PC-3 (cell line): ENCODE data around the gene TBX15. TPM values are rescaled to one million over a fixed set of nuclear protein-coding genes. Genes with fewer than 3 reads are reported as not detected.

Source experiments
- ATAC-seq: fragments of 200-7000 bp; cut with Tn5 transposase; 2 replicates; pipeline ENCODE4 v1.9.1; 2020; ENCODE audit warnings: mild to moderate bottlenecking, moderate library complexity
- BruUV-seq: library from RNA; stranded (reverse); fragments of 400-500 nt; replicated peaks from 2 replicates; lab custom pipeline; 2021; lab: Mats Ljungman, UMichigan
- CTCF ChIA-PET: fragments of 300-600 bp; sonication (Branson Sonifier 250); formaldehyde crosslinking; loops from one replicate; lab custom pipeline; 2022; ENCODE audit warnings: antibody characterized with exemption; lab: Charles Lee
- POLR2A ChIA-PET: fragments of 300-600 bp; sonication (Branson Sonifier 250); formaldehyde crosslinking; loops from one replicate; lab custom pipeline; 2022; ENCODE audit warnings: antibody characterized with exemption; ENCODE audit not compliant: unreplicated experiment; lab: Charles Lee
- DNase-seq: peaks from one replicate; pipeline ENCODE4 v3.0.0-alpha.2; 2015
- H2AFZ ChIP-seq: fragments of 300-600 bp; sonication (generic); 2 replicates; pipeline ENCODE4 v1.6.0; 2016; ENCODE audit warnings: antibody characterized with exemption, low read length
- H3F3A ChIP-seq: fragments of 300-600 bp; sonication (generic); one replicate; pipeline ENCODE4 v1.6.0; 2017; ENCODE audit warnings: antibody characterized with exemption, low read length, control low read depth, mild to moderate bottlenecking; ENCODE audit not compliant: unreplicated experiment
- H3K27ac ChIP-seq: fragments of 300-600 bp; sonication (generic); 2 replicates; pipeline ENCODE4 v1.5.1; 2016; ENCODE audit warnings: mild to moderate bottlenecking, low read length
- H3K27me3 ChIP-seq: fragments of 300-600 bp; sonication (generic); 2 replicates; pipeline ENCODE4 v1.6.1; 2016; ENCODE audit warnings: low read length, mixed read lengths
- H3K36me3 ChIP-seq: fragments of 300-600 bp; sonication (generic); 2 replicates; pipeline ENCODE4 v1.6.1; 2016; ENCODE audit warnings: low read depth, mixed run types, low read length, mixed read lengths
- H3K4me1 ChIP-seq: fragments of 300-600 bp; sonication (generic); 2 replicates; pipeline ENCODE4 v1.5.1; 2016; ENCODE audit warnings: low read length; ENCODE audit not compliant: insufficient read depth
- H3K4me2 ChIP-seq: fragments of 300-600 bp; sonication (generic); 2 replicates; pipeline ENCODE4 v1.6.0; 2016; ENCODE audit warnings: low read length
- H3K4me3 ChIP-seq: fragments of 300-600 bp; sonication (generic); 2 replicates; pipeline ENCODE4 v1.5.1; 2016; ENCODE audit warnings: mild to moderate bottlenecking, low read length, mixed read lengths
- H3K79me2 ChIP-seq: fragments of 300-600 bp; sonication (generic); 2 replicates; pipeline ENCODE4 v1.6.1; 2017; ENCODE audit warnings: low read length, mixed read lengths
- H3K9ac ChIP-seq: fragments of 300-600 bp; sonication (generic); 2 replicates; pipeline ENCODE4 v1.6.0; 2016; ENCODE audit warnings: mild to moderate bottlenecking, low read length
- H3K9me2 ChIP-seq: fragments of 300-600 bp; sonication (generic); replicated peaks from 2 replicates; pipeline ENCODE4 v1.6.1; 2016; ENCODE audit warnings: mixed run types, low read length, mixed read lengths
- H3K9me3 ChIP-seq: fragments of 300-600 bp; sonication (generic); 2 replicates; pipeline ENCODE4 v1.6.1; 2016; ENCODE audit warnings: low read length, mixed read lengths
- H4K20me1 ChIP-seq: fragments of 300-600 bp; sonication (generic); 2 replicates; pipeline ENCODE4 v1.6.1; 2016; ENCODE audit warnings: low read length, mixed read lengths
- CTCF ChIP-seq: fragments of 300-600 bp; sonication (generic); conservative IDR thresholded peaks from 2 replicates; pipeline ENCODE4 v1.5.1; 2017; ENCODE audit warnings: antibody characterized with exemption, low read depth, mild to moderate bottlenecking, low read length
- EZH2 ChIP-seq: fragments of 300-600 bp; sonication (generic); IDR thresholded peaks from one replicate; pipeline ENCODE4 v1.6.1; 2017; ENCODE audit warnings: antibody characterized with exemption, mild to moderate bottlenecking, low read length; ENCODE audit not compliant: unreplicated experiment
- EZH2phosphoT487 ChIP-seq: fragments of 300-600 bp; sonication (generic); IDR thresholded peaks from 2 replicates; pipeline ENCODE4 v1.6.1; 2018; ENCODE audit warnings: mild to moderate bottlenecking, antibody characterized with exemption, low read length, borderline replicate concordance
- intact Hi-C: fragments of 100-400 bp; cut with micrococcal nuclease; formaldehyde crosslinking; loops from 2 replicates; pipeline ENCODE4 v1.9.0; 2023
- total RNA-seq: library from RNA; depleted of rRNA; stranded (reverse); fragments of >200 nt; gene quantifications from 2 replicates; pipeline ENCODE4 v1.2.3, GENCODE V29; 2014

TBX15 gene
- total RNA-seq, 1 experiment from 2014 or later = 0.58 TPM

GRCh38 chr1:119004781-119005180 is 16.6 kb upstream of the TBX15 start:
- Histone ChIP-seq H4K20me1 (no peaks in the 10 kb centered on the region), H3K9ac (no peak overlapping the region), H3K4me1 (peaks cover 15% of the 10 kb centered on the region), H3K9me2 (no peaks in the 10 kb centered on the region), H3K36me3 (no peaks in the 10 kb centered on the region), H3K9me3 (no peaks in the 10 kb centered on the region), H3K4me2 (no peak overlapping the region), H3K79me2 (no peaks in the 10 kb centered on the region), H3K4me3 (no peak overlapping the region), H3F3A (no peaks in the 10 kb centered on the region), H2AFZ (no peak overlapping the region), H3K27me3 (no peaks in the 10 kb centered on the region), H3K27ac (no peak overlapping the region)
- intact Hi-C loops = loop anchor here (5.0 kb wide), 2 partner anchors 177 to 273 kb away; no protein-coding TSS in a partner anchor
- BruUV-seq = no TSS peak
- ATAC-seq (no peak), DNase-seq (no peak)
- CTCF ChIA-PET = no interaction called here
- TF ChIP-seq EZH2phosphoT487 (no peak), CTCF (no peak), EZH2 (no peak)
- POLR2A ChIA-PET = no interaction called here

DNA sequence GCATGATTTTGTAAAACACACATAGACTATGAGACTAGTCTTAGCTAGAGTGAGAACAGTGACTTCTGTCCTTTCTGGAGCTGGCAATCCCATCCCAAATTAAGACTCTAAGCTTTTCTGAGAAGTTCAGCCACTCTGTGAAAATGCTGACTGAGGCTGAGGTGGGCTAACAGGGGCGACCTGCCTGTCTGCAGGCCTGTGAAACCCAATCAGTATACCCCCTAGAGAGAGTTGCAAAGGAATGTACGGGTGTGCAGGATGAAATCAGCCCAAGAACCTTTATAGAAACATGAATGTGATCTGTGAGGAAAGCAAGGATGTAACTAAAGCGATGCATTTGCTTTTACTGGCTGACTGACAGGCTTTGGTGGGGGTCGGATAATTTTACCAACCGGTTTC is 16.0 kb upstream of the TBX15 start:
- DNase-seq (no peak), ATAC-seq (no peak)
- H3K4me1 ChIP-seq = peaks cover 11% of the 10 kb centered on the region
- no TSS peak for BruUV-seq
- no peaks in the 10 kb centered on the region for H3K9me2 ChIP-seq
- H3K36me3 ChIP-seq = no peaks in the 10 kb centered on the region
- ChIA-PET POLR2A (no interaction called here), CTCF (no interaction called here)
- no peaks in the 10 kb centered on the region for H3K27me3 ChIP-seq
- intact Hi-C loops = no loop called here
- H3K4me2 ChIP-seq = no peak overlapping the region
- no peaks in the 10 kb centered on the region for H4K20me1 ChIP-seq
- H3K9me3 ChIP-seq = no peaks in the 10 kb centered on the region
- no peak overlapping the region for H3K9ac ChIP-seq
- no peaks in the 10 kb centered on the region for H3F3A ChIP-seq
- no peak for TF ChIP-seq EZH2
- TF ChIP-seq EZH2phosphoT487 = no peak
- no peak for TF ChIP-seq CTCF
- no peaks in the 10 kb centered on the region for H3K79me2 ChIP-seq
- H3K27ac ChIP-seq = no peak overlapping the region
- H3K4me3 ChIP-seq = no peak overlapping the region
- no peak overlapping the region for H2AFZ ChIP-seq

- H2AFZ ChIP-seq = no peak overlapping the region
- TF ChIP-seq EZH2phosphoT487 = no peak
- no peak for TF ChIP-seq EZH2
- TF ChIP-seq CTCF = no peak; the same call in 1 of the 2 replicates
- intact Hi-C loops = no loop called here
- no peaks in the 10 kb centered on the region for H3K27me3 ChIP-seq
- H3F3A ChIP-seq = no peaks in the 10 kb centered on the region
- no TSS peak for BruUV-seq
- ATAC-seq (no peak), DNase-seq (no peak)
- POLR2A ChIA-PET = no interaction called here
- no peaks in the 10 kb centered on the region for H3K79me2 ChIP-seq
- peaks cover 8% of the 10 kb centered on the region for H3K4me1 ChIP-seq
- H3K27ac ChIP-seq = no peak overlapping the region
- H4K20me1 ChIP-seq = no peaks in the 10 kb centered on the region
- H3K4me2 ChIP-seq = no peak overlapping the region
- no peaks in the 10 kb centered on the region for H3K9me3 ChIP-seq
- CTCF ChIA-PET = no interaction called here
- H3K4me3 ChIP-seq = no peak overlapping the region
- no peaks in the 10 kb centered on the region for H3K36me3 ChIP-seq
- H3K9me2 ChIP-seq = no peaks in the 10 kb centered on the region
- no peak overlapping the region for H3K9ac ChIP-seq
Observed at GRCh38 chr1:119003413-119004128, 15.4 kb upstream of the TBX15 start.
